Thyroid gland (tissue), 4 donors: ENCODE data around the gene LAMA3. TPM values are rescaled to one million over a fixed set of nuclear protein-coding genes. Genes with fewer than 3 reads are reported as not detected.
A peak's percentile ranks its signal among the peaks of the same experiment; 100 is the strongest.

ENCODE experiments used
- DNase-seq, 2 donors: peaks; one replicate each; pipeline ENCODE4 v3.0.0-alpha.2; 2019
- H3K27ac ChIP-seq, 3 donors: fragments of 200-600 bp; sonication (generic); 1 replicate in 2 of 3; 2 replicates in 1 of 3; pipeline ENCODE4 v1.5.1; 2016 to 2019; ENCODE audit warnings: mild to moderate bottlenecking in 1 of 3, moderate library complexity in 1 of 3
- H3K27me3 ChIP-seq: fragments of 200-600 bp; sonication (generic); one replicate; pipeline ENCODE4 v1.5.1; 2019
- H3K36me3 ChIP-seq, 2 donors: fragments of 200-600 bp; sonication (generic); one replicate each; pipeline ENCODE4 v1.5.1; 2016 to 2019
- H3K4me1 ChIP-seq, 2 donors: fragments of 200-600 bp; sonication (generic); one replicate each; pipeline ENCODE4 v1.5.1; 2017 to 2019
- H3K4me3 ChIP-seq, 3 donors: fragments of 200-600 bp; sonication (generic); replicated peaks in 1 of 3; 1 replicate in 2 of 3; 2 replicates in 1 of 3; pipeline ENCODE4 v1.5.1; 2016; ENCODE audit warnings: mild to moderate bottlenecking in 1 of 3
- H3K9me3 ChIP-seq: fragments of 200-600 bp; sonication (generic); one replicate; pipeline ENCODE4 v1.5.1; 2017
- CTCF ChIP-seq, 6 experiments: fragments of 200-600 bp in 3 of 6; fragments of 450-650 bp in 3 of 6; sonication (generic) in 3 of 6; IDR thresholded peaks; one replicate each; pipeline ENCODE4 v1.5.1; 2016 to 2019; ENCODE audit warnings: antibody characterized with exemption in 6 of 6, mild to moderate bottlenecking in 2 of 6, inconsistent platforms in 1 of 6, moderate library complexity in 1 of 6
- POLR2A ChIP-seq, 2 donors: fragments of 450-650 bp; IDR thresholded peaks; one replicate each; pipeline ENCODE4 v1.6.1; 2017; ENCODE audit warnings: antibody characterized with exemption in 2 of 2, mild to moderate bottlenecking in 2 of 2, moderate library complexity in 1 of 2
- WGBS, 2 donors: methylation state at CpG; one replicate each; pipeline ENCODE4 v1.1.5; 2017; 5-methylcytosine and 5-hydroxymethylcytosine counted together
- intact Hi-C: fragments of 100-400 bp; cut with DNase I; formaldehyde crosslinking; loops from one replicate; pipeline ENCODE4 v1.15.1; 2023
- total RNA-seq, 4 donors: library from RNA; depleted of rRNA; stranded (reverse); fragments of >200 nt; gene quantifications; one replicate each; pipeline ENCODE4 v1.2.3, GENCODE V29; 2016

LAMA3 gene
- total RNA-seq, 4 donors from 2014 or later = 7.5 to 12.1 (median 8.9) TPM

GRCh38 chr18:23682472-23682871 lies 6.8 kb upstream of the LAMA3 start:
- Histone ChIP-seq H3K9me3 (no peaks in the 10 kb centered on the region), H3K4me3 (no peak overlapping the region), H3K27me3 (no peaks in the 10 kb centered on the region), H3K36me3 (no peaks in the 10 kb centered on the region), H3K27ac (no peak overlapping the region), H3K4me1 (no peaks in the 10 kb centered on the region)
- intact Hi-C loops = no loop called here
- DNase-seq = no peak
- 100% methylated on average over 1 of the region's 1 CpG for WGBS, 2 donors
- TF ChIP-seq CTCF (IDR thresholded peaks at IDR 0.05) (no peak), POLR2A (IDR thresholded peaks at IDR 0.05) (no peak)

GRCh38 chr18:23683155-23683554 lies 6.1 kb upstream of the LAMA3 start:
- no peak overlapping the region for H3K4me3 ChIP-seq
- no peak overlapping the region for H3K27ac ChIP-seq
- DNase-seq = no peak
- H3K9me3 ChIP-seq = no peaks in the 10 kb centered on the region
- H3K36me3 ChIP-seq = no peaks in the 10 kb centered on the region
- 76 to 77% methylated on average over 3 of the region's 3 CpGs for WGBS, 2 donors
- no peak for TF ChIP-seq CTCF (IDR thresholded peaks at IDR 0.05)
- TF ChIP-seq POLR2A (IDR thresholded peaks at IDR 0.05) = no peak
- no peaks in the 10 kb centered on the region for H3K4me1 ChIP-seq
- intact Hi-C loops = no loop called here
- no peaks in the 10 kb centered on the region for H3K27me3 ChIP-seq

- 21% methylated on average over 3 of the region's 3 CpGs for WGBS, 2 donors
- Histone ChIP-seq H3K36me3 (no peaks in the 10 kb centered on the region), H3K27me3 (no peaks in the 10 kb centered on the region), H3K9me3 (no peaks in the 10 kb centered on the region), H3K27ac (no peak overlapping the region), H3K4me3 (no peak overlapping the region), H3K4me1 (peaks cover 0 to under 1% of the 10 kb centered on the region in 2 donors)
- peak; percentile 24 to 32 for DNase-seq
- TF ChIP-seq CTCF (IDR thresholded peaks at IDR 0.05) = no peak
- intact Hi-C loops = no loop called here
These were observed 5.6 kb upstream of the LAMA3 start for GRCh38 chr18:23683671-23684070.

GRCh38 chr18:23684515-23685197 lies 4.6 kb upstream of the LAMA3 start:
- intact Hi-C loops = no loop called here
- DNase-seq = no peak
- Histone ChIP-seq H3K4me3 (no peak overlapping the region), H3K9me3 (no peaks in the 10 kb centered on the region), H3K27ac (no peak overlapping the region), H3K27me3 (no peaks in the 10 kb centered on the region), H3K36me3 (no peaks in the 10 kb centered on the region), H3K4me1 (peaks cover 0 to 11% of the 10 kb centered on the region in 2 donors)
- TF ChIP-seq POLR2A (IDR thresholded peaks at IDR 0.05) = no peak
- TF ChIP-seq CTCF (IDR thresholded peaks at IDR 0.05) = no peak
- 65 to 67% methylated on average over 5 of the region's 5 CpGs for WGBS, 2 donors

- no peaks in the 10 kb centered on the region for H3K9me3 ChIP-seq
- H3K27me3 ChIP-seq = no peaks in the 10 kb centered on the region
- no peak overlapping the region for H3K4me3 ChIP-seq
- H3K27ac ChIP-seq = no peak overlapping the region
- no peaks in the 10 kb centered on the region for H3K36me3 ChIP-seq
- DNase-seq = no peak
- intact Hi-C loops = no loop called here
- no peak for TF ChIP-seq POLR2A (IDR thresholded peaks at IDR 0.05)
- peaks cover 0 to 17% of the 10 kb centered on the region in 2 donors for H3K4me1 ChIP-seq
- 64 to 65% methylated on average over 5 of the region's 5 CpGs for WGBS, 2 donors
These were observed 725 bp upstream of the LAMA3 start for GRCh38 chr18:23688528-23688927.
